Suprapubic skin (tissue), 4 donors: Measurements from ENCODE around the gene KCNN4.

Source experiments
- EP300 ChIP-seq: sonication (generic); formaldehyde crosslinking; IDR thresholded peaks from one replicate; pipeline ENCODE4 v1.6.1; 2017; ENCODE audit warnings: antibody characterized with exemption
- POLR2AphosphoS5 ChIP-seq, 3 donors: sonication (generic); formaldehyde crosslinking; IDR thresholded peaks; one replicate each; pipeline ENCODE4 v1.6.1; 2017; ENCODE audit warnings: antibody characterized with exemption in 3 of 3
- TF ChIP-seq, protein P1 (sequence below), 2 donors: fragments of 200-600 bp in 1 of 2; fragments of 450-650 bp in 1 of 2; sonication (generic) in 1 of 2; IDR thresholded peaks; one replicate each; pipeline ENCODE4 v1.5.1; 2016 to 2019; ENCODE audit warnings: antibody characterized with exemption in 2 of 2, mild to moderate bottlenecking in 1 of 2, moderate library complexity in 1 of 2

DNA sequence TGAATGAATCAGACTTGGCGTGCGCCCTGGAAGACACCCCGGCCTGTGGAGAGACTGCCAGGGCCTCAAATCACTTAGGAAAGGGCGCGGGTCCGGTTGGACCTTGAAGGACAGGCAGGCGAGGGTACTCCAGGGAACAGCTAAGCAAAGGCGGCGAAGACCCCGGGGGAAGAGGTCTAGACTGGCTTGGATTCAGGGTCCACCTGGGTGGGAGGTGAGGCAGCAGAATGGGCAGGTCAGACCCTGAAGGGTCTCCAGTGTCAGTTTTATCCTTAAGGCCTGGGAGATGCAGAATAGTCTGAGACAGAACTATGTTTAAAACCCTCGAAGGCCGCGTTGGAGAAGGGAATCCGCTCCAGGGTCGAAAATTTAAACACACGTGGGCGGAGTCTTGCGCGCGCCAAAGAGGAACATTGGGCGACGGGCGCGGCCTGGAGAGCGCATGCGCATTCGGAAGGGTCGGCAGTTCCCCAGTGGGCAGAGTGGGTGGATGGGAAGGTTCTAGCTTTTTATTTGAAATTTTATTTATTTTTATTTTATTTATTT lies 25.4 kb downstream of the KCNN4 start:
- TF ChIP-seq, protein P1, sequence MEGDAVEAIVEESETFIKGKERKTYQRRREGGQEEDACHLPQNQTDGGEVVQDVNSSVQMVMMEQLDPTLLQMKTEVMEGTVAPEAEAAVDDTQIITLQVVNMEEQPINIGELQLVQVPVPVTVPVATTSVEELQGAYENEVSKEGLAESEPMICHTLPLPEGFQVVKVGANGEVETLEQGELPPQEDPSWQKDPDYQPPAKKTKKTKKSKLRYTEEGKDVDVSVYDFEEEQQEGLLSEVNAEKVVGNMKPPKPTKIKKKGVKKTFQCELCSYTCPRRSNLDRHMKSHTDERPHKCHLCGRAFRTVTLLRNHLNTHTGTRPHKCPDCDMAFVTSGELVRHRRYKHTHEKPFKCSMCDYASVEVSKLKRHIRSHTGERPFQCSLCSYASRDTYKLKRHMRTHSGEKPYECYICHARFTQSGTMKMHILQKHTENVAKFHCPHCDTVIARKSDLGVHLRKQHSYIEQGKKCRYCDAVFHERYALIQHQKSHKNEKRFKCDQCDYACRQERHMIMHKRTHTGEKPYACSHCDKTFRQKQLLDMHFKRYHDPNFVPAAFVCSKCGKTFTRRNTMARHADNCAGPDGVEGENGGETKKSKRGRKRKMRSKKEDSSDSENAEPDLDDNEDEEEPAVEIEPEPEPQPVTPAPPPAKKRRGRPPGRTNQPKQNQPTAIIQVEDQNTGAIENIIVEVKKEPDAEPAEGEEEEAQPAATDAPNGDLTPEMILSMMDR (IDR thresholded peaks at IDR 0.05): no peak
- TF ChIP-seq POLR2AphosphoS5 (IDR thresholded peaks at IDR 0.05): no peak
- no peak for TF ChIP-seq EP300
